GM18507 (cell line): ENCODE data around the gene ZSCAN20.
A peak's percentile ranks its signal among the peaks of the same experiment; 100 is the strongest.
"Not testable (repeated sequence)": the region's sequence is repeated elsewhere in the genome, so short reads cannot be mapped to it uniquely, and the experiment has no call there.

Experiments
- DNase-seq: peaks from one replicate; pipeline ENCODE4 v3.0.0; 2011; ENCODE audit warnings: low read depth; ENCODE audit not compliant: insufficient read length; ENCODE audit errors: extremely low spot score
- FAIRE-seq: peaks from 2 replicates; lab custom pipeline; 2011; peaks lifted over from hg19 to GRCh38; lab: Jason Lieb, UNC

Gene ZSCAN20

GRCh38 chr1:33470495-33471012, 1.9 kb upstream of the ZSCAN20 start:
- DNase-seq (peak; percentile 43), FAIRE-seq (peak; percentile 84)

DNA sequence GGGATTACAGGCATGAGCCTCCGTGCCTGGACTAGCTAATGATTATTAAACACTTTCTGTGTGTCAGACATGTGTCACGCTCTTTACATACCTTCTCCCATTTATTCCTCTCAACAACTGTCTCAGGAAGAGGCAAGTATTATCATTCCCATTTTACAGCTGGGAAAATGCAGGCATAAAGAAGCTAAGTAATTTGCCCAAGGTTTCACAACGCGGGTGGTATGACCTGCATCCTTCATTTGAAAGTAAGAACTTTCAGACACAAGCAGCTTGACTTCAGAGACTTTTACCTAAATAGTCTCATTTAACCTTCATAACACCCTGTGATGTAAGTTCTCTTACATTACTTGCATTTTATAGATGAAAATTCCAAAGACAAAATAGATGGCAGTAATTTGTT, 1.0 kb upstream of the ZSCAN20 start:
- DNase-seq (no peak), FAIRE-seq (no peak)

DNA sequence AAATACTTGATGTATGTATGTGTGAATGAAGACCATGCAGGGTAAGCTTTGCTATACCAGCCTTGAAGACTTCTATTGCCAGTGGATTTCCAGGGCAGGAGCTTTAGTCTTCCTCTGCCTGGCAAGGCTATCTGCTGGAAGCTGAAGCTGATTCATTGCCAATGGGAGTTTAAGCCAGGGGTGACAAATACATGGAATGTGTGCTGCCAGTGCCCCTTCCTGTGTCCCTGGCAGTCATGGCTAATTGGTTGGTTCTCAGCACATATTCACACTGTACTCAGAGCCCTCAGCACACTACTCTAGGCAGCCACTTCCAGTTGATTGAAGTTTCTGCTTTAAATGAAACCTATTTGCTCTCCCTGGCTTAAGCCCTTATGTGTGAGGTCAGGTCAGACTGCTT, 1.5 kb downstream of the ZSCAN20 start:
- FAIRE-seq (no peak), DNase-seq (no peak)

GRCh38 chr1:33477451-33477850, 5.0 kb downstream of the ZSCAN20 start:
- DNase-seq, result no peak
- no peak for FAIRE-seq

- no peak for DNase-seq
- FAIRE-seq, result no peak
Measured at GRCh38 chr1:33482412-33482811, 10.0 kb downstream of the ZSCAN20 start.

DNA sequence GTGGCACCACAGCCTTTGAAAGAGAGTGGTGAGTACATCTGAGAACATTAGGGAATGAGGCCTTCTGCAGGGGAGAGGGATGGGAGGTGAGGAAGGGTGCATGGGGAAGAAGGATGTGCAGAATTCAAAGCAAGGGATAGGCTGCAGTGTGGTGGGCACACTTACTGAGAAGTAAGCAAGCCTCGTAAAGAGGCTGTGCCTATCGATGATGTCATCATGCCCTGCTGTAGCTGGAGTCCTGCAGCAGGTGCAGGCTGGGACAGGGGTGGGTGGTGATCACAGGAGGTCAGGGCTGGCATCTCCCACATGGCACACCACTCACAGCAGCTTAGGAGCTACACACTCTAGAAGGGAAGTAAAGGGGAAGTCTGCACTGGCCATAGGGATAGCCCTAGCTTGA, 16.2 kb downstream of the ZSCAN20 start:
- FAIRE-seq (no peak), DNase-seq (no peak)

DNA sequence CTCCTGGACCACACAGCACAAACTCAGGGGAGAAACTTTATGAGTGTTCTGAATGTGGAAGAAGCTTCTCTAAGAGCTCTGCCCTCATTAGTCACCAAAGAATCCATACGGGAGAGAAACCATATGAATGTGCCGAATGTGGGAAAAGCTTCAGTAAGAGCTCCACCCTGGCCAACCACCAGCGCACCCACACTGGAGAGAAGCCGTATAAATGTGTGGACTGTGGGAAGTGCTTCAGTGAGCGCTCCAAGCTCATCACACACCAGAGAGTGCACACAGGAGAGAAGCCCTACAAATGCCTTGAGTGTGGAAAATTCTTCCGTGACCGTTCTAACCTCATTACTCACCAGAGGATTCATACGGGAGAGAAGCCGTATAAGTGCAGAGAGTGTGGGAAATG, 22.5 kb downstream of the ZSCAN20 start:
- FAIRE-seq (no peak), DNase-seq (no peak)

- FAIRE-seq (no peak), DNase-seq (no peak)
Measured at GRCh38 chr1:33497410-33497809, 25.0 kb downstream of the ZSCAN20 start.

DNA sequence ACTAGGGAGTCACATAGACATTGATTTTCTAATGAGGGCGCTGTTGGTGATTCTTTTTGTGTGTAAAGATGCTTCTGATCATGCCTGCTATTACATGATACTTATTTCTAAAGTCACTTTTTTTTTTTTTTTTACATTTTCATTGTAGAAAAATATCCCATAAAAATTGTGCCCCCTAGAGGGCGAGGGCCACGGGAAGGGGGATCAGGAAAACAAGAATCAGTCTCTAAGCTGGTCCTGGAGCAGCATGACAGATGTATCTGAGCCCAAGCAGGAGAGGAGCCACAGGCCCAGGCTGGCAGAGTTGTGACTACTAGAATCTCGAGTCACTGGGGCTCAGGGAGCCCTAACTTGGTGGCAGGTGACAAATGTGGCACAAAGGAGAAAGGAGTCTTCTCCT, 28.1 kb downstream of the ZSCAN20 start:
- FAIRE-seq (no peak), DNase-seq (no peak)

DNA sequence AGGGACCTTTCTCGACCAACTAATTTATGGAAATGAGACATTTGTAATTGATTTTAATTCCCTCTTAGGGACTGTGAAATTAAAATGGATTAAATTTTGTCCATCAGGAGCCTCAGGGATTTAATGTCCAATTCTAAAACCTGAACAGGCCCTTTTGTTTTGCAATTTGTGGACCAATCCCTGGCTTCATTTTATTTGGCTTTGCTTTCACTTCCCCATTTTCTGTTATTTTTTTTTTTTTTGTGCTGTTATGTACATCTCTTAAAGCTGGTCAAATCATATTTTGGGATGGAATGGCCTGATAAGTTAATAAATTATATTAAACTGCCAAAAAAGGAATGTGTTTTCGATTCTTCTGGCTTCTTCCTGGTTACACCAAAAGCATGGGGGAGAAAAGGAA, 28.9 kb downstream of the ZSCAN20 start:
- DNase-seq, result no peak
- FAIRE-seq, result no peak

GRCh38 chr1:33501774-33502173, 29.3 kb downstream of the ZSCAN20 start:
- no peak for FAIRE-seq

DNA sequence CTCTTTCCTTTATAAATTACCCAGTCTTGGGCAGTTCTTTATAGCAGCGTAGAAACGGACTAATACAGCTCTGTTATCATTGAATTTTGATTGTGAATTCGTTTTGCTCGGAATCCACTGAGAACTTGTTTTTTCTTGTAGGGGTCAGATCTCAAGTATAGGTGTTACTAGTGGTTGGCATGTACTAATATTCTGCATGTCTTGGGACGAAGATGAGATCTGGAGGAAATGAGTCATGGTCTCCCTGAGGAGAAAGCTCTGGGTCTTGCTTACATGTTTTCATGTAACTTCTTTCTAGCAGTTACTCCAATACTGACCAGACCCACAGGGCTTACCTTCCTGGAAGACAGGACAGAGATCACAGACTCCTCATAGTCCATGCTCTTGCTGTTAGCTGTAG, 30.3 kb downstream of the ZSCAN20 start:
- DNase-seq (no peak), FAIRE-seq (no peak)

More at GRCh38 chr1:33501774-33502173, 29.3 kb downstream of the ZSCAN20 start:
- DNase-seq, result no peak

GRCh38 chr1:33503506-33503905, 31.1 kb downstream of the ZSCAN20 start:
- FAIRE-seq (no peak), DNase-seq (no peak)

- DNase-seq, result no peak
- no peak for FAIRE-seq
Measured at GRCh38 chr1:33507661-33508060, 35.2 kb downstream of the ZSCAN20 start.

- DNase-seq, result no peak
- FAIRE-seq, result no peak
Measured at GRCh38 chr1:33508151-33508550, 35.7 kb downstream of the ZSCAN20 start.

- DNase-seq, FAIRE-seq: not testable (repeated sequence)
Measured at GRCh38 chr1:33509276-33509675, 36.8 kb downstream of the ZSCAN20 start.

DNA sequence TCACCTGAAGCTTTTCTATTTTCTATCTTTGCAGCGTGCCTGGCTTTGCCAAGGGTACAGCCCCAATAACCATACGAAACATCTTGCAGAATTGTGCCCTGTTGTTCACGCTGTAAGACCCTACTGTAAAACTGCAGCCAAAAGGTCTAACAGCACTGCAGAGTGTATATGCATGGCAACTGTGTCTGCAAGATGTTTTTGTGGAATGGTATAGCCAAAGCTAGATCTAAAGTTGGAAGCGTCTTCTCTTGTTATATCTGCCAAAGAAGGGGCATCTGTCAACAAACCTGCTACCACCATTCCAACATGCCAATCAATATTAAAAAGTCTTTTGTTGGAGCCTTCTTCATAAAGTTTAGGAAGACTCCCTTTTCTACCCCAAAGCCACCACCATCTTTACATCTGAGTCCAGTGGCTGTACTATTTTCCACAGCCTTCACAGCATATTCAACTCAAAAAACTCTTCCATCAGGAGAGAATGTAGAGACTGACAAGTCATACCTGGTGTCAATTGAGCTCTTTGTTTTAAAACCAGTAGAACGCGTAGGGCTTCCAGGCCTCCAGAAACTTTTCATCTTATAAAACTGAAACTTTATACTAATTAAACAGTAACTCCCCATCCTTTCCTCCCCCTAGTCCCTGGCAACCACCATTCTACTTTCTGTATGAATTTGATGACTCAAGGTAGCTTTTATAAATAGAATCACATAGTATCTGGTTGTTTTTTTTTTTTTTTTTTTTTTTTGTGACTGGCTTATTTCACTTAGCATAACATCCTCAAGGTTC, 40.0 kb downstream of the ZSCAN20 start:
- FAIRE-seq (no peak), DNase-seq (no peak)

DNA sequence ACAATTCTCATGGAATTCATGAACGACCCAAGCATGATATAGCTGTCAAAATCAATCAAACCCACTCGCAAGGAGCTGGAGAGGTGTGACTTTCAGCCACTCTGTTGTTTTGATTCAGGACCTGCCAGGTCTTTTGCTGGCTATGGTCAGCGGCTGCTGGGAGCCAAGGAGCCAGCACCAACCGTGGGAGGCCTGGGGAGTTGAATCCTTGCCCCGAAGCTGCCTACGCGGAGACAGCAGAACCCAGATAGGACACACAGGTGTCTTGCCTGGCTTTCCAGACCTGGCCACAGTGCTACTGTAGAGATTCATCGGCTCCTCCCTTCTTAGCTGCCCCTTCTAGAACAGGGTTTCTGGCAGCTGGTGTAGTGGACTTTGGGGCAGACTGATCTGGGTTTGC, 42.7 kb downstream of the ZSCAN20 start:
- FAIRE-seq (no peak), DNase-seq (no peak)

GRCh38 chr1:33515607-33516006, 43.2 kb downstream of the ZSCAN20 start:
- DNase-seq (no peak), FAIRE-seq (no peak)

GRCh38 chr1:33516428-33516827, 44.0 kb downstream of the ZSCAN20 start:
- DNase-seq (no peak), FAIRE-seq (no peak)

DNA sequence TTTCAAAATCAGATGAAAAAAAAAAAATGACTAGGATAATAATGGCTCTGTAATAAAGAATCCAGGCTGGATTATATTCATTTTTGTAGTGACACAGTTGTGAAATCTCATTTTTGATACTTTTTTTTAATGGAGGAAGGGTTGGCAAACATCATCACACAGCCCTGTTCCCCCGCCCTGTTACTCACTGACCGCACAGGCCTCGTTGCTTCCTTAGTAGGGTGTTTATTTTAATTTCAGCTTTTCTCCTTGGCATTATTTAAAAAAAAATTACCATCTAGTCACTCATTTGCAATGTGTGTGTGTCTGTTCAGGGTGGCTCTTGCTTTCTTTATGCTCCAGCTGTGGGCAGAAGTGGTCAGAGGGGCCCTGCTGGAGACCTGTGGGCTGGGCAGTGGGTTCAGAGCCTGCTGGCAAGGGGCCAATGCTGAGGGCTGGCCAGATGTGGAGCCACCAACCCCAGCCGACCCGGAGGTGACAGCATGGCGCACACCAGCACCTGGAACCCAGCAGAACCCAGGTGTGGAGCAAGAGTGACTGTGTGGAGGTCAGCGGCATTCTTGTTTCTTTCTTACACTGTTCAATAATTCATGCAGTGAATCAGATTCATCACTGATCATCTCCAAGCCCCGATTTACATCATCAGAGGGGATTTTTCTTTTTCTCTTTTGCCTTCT, 44.6 kb downstream of the ZSCAN20 start:
- FAIRE-seq, result no peak
- DNase-seq, result no peak
